Measurements from ENCODE around the gene CYB561D2.

DNA sequence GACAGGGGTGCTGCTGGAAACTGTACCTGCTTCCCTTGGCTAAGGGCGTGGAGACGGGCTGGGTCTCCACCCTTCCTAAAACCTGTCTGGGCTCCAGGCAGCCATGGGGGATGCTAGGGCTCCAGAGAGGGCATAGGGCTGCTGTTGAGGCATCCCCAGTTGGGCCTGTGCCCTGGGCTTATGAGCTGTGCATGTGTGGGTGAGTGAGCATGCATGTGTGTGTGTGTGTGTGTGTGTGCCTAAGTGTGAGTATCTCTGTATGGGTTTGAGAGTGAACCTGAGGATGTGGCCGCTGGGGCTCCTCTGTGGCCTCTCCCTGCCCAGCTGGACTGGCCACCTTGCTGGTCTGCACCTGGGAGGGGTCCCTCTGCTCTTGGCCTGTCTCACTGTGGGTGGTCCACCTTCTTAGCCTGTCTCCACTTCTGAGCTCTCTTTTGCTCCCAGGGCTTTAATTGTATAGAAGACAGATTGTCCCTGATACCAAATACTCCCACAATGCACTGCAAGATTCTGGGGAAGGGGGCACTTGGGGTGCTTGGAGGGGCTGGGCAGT is 20.5 kb downstream of the CYB561D2 start:
- no peak for TF ChIP-seq CTCF (IDR thresholded peaks at IDR 0.05)
- no peak for TF ChIP-seq EZH2 (IDR thresholded peaks at IDR 0.05)
- no peak for TF ChIP-seq EZH2phosphoT487 (IDR thresholded peaks at IDR 0.05)
